Neural progenitor cell (in vitro differentiated cells): ENCODE data around the gene PGBD5. TPM values are rescaled to one million over a fixed set of nuclear protein-coding genes. Genes with fewer than 3 reads are reported as not detected.

ENCODE experiments used
- DNase-seq: peaks from one replicate; pipeline ENCODE4 v3.0.0-alpha.2; 2016; ENCODE audit warnings: low spot score
- H2AFZ ChIP-seq: fragments of 200-600 bp; sonication (generic); replicated peaks from 2 replicates; pipeline ENCODE4 v1.6.1; 2016; ENCODE audit warnings: antibody characterized with exemption
- H3F3A ChIP-seq: fragments of 200-600 bp; sonication (generic); 2 replicates; pipeline ENCODE4 v1.6.1; 2016; ENCODE audit warnings: antibody characterized with exemption, low read depth
- H3K27ac ChIP-seq: fragments of 200-600 bp; sonication (generic); 2 replicates; pipeline ENCODE4 v1.5.1; 2016; ENCODE audit warnings: mild to moderate bottlenecking
- H3K27me3 ChIP-seq: fragments of 200-600 bp; sonication (generic); 2 replicates; pipeline ENCODE4 v1.6.1; 2016; ENCODE audit warnings: mild to moderate bottlenecking, moderate library complexity
- H3K36me3 ChIP-seq: fragments of 200-600 bp; sonication (generic); 2 replicates; pipeline ENCODE4 v1.5.1; 2016
- H3K4me1 ChIP-seq: fragments of 200-600 bp; sonication (generic); 2 replicates; pipeline ENCODE4 v1.6.1; 2016; ENCODE audit warnings: mixed run types
- H3K4me2 ChIP-seq: fragments of 200-600 bp; sonication (generic); 2 replicates; pipeline ENCODE4 v1.6.1; 2016
- H3K4me3 ChIP-seq: fragments of 200-600 bp; sonication (generic); 2 replicates; pipeline ENCODE4 v1.5.1; 2016
- H3K79me2 ChIP-seq: fragments of 200-600 bp; sonication (generic); 2 replicates; pipeline ENCODE4 v1.6.1; 2016; ENCODE audit warnings: low read depth
- H3K9ac ChIP-seq: fragments of 200-600 bp; sonication (generic); 2 replicates; pipeline ENCODE4 v1.6.1; 2016
- H3K9me3 ChIP-seq: fragments of 200-600 bp; sonication (generic); 2 replicates; pipeline ENCODE4 v1.5.1; 2016; ENCODE audit warnings: low read depth
- H4K20me1 ChIP-seq: fragments of 200-600 bp; sonication (generic); 2 replicates; pipeline ENCODE4 v1.6.1; 2016; ENCODE audit warnings: low read depth
- H3K27ac Mint-ChIP-seq: 3 replicates; pipeline ENCODE4 v1.8.0; 2021; ENCODE audit warnings: mixed read lengths
- H3K27me3 Mint-ChIP-seq: 2 replicates; pipeline ENCODE4 v1.8.0; 2022; ENCODE audit warnings: low read depth, mild to moderate bottlenecking, inconsistent platforms, moderate library complexity, mixed read lengths; ENCODE audit not compliant: insufficient read depth
- H3K36me3 Mint-ChIP-seq: 3 replicates; pipeline ENCODE4 v1.8.0; 2021; ENCODE audit warnings: mixed read lengths
- H3K4me1 Mint-ChIP-seq: 3 replicates; pipeline ENCODE4 v1.8.0; 2021; ENCODE audit warnings: mixed read lengths
- H3K4me3 Mint-ChIP-seq: 3 replicates; pipeline ENCODE4 v1.8.0; 2021; ENCODE audit warnings: mild to moderate bottlenecking, moderate library complexity, mixed read lengths
- H3K9me3 Mint-ChIP-seq: 3 replicates; pipeline ENCODE4 v1.8.0; 2020; ENCODE audit warnings: mixed read lengths
- CTCF ChIP-seq: fragments of 200-600 bp; sonication (generic); IDR thresholded peaks from 2 replicates; pipeline ENCODE4 v1.5.1; 2017; ENCODE audit warnings: antibody characterized with exemption, mild to moderate bottlenecking
- EZH2 ChIP-seq: fragments of 200-600 bp; sonication (generic); IDR thresholded peaks from 2 replicates; pipeline ENCODE4 v1.6.1; 2017; ENCODE audit warnings: antibody characterized with exemption, mild to moderate bottlenecking, moderate library complexity
- EZH2phosphoT487 ChIP-seq: fragments of 200-600 bp; sonication (generic); IDR thresholded peaks from 2 replicates; pipeline ENCODE4 v1.6.1; 2017; ENCODE audit warnings: antibody characterized with exemption
- total RNA-seq: library from RNA; depleted of rRNA; stranded (reverse); fragments of >200 nt; gene quantifications from 2 replicates; pipeline ENCODE4 v1.2.3, GENCODE V29; 2015; ENCODE audit warnings: low replicate concordance

The PGBD5 gene
- total RNA-seq, 1 donor from 2014 or later, result 1.2 TPM

- Histone ChIP-seq H3F3A (no peaks in the 10 kb centered on the region), H3K79me2 (no peaks in the 10 kb centered on the region), H4K20me1 (no peaks in the 10 kb centered on the region), H3K4me2 (no peak overlapping the region), H3K9ac (no peak overlapping the region), H3K4me3 (no peak overlapping the region), H3K9me3 (no peaks in the 10 kb centered on the region), H2AFZ (no peak overlapping the region), H3K4me1 (peaks cover 8% of the 10 kb centered on the region), H3K36me3 (no peaks in the 10 kb centered on the region), H3K27me3 (no peaks in the 10 kb centered on the region), H3K27ac (no peak overlapping the region)
- peaks cover 4% of the 10 kb centered on the region for H3K9me3 Mint-ChIP-seq
- H3K27ac Mint-ChIP-seq, result no peak overlapping the region
- H3K4me3 Mint-ChIP-seq, result no peak overlapping the region
- H3K4me1 Mint-ChIP-seq, result peaks cover 28% of the 10 kb centered on the region
- H3K27me3 Mint-ChIP-seq, result peaks cover 4% of the 10 kb centered on the region
- TF ChIP-seq CTCF (no peak), EZH2phosphoT487 (no peak), EZH2 (no peak)
- H3K36me3 Mint-ChIP-seq, result peaks cover 3% of the 10 kb centered on the region
- DNase-seq, result no peak
Measured at GRCh38 chr1:230396966-230397365, 29.2 kb downstream of the PGBD5 start.

GRCh38 chr1:230395932-230396331 is 30.2 kb downstream of the PGBD5 start:
- H3K27ac Mint-ChIP-seq, result no peak overlapping the region
- H3K9me3 Mint-ChIP-seq, result peaks cover 4% of the 10 kb centered on the region
- H3K27me3 Mint-ChIP-seq, result peaks cover 2% of the 10 kb centered on the region
- Histone ChIP-seq H3K9ac (no peak overlapping the region), H3K27ac (no peak overlapping the region), H3K4me1 (peaks cover 18% of the 10 kb centered on the region), H3K9me3 (no peaks in the 10 kb centered on the region), H3K27me3 (no peaks in the 10 kb centered on the region), H3K4me3 (no peak overlapping the region), H4K20me1 (no peaks in the 10 kb centered on the region), H3F3A (peaks cover 4% of the 10 kb centered on the region), H3K79me2 (no peaks in the 10 kb centered on the region), H2AFZ (no peak overlapping the region), H3K36me3 (no peaks in the 10 kb centered on the region), H3K4me2 (no peak overlapping the region)
- H3K4me1 Mint-ChIP-seq, result peaks cover 31% of the 10 kb centered on the region
- no peak for DNase-seq
- H3K4me3 Mint-ChIP-seq, result no peak overlapping the region
- H3K36me3 Mint-ChIP-seq, result peaks cover 3% of the 10 kb centered on the region
- no peak for TF ChIP-seq EZH2phosphoT487

DNA sequence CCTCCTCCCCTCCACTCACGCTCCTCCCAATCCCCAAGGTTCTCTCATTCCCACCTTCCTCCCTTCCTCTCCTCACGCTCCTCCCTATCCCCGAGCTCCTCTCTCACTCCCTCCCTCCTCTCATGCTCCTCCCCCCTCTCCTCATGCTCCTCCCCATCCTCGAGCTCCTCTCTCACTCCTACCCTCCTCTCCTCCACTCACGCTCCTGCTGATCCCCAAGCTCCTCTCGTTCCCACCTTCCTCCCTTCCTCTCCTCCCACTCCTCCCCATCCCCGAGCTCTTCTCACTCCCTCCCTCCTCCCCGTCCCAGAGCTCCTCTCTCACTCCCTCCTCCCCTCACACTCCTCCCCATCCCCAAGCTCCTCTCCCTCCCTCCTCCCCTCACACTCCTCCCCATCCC is 31.4 kb downstream of the PGBD5 start:
- no peak overlapping the region for H3K4me3 ChIP-seq
- no peak overlapping the region for H3K27ac Mint-ChIP-seq
- no peak overlapping the region for H2AFZ ChIP-seq
- no peak for TF ChIP-seq CTCF
- no peak for TF ChIP-seq EZH2
- TF ChIP-seq EZH2phosphoT487, result no peak
- H3K9me3 Mint-ChIP-seq, result peaks cover 4% of the 10 kb centered on the region
- no peaks in the 10 kb centered on the region for H3K79me2 ChIP-seq
- peaks cover 4% of the 10 kb centered on the region for H3F3A ChIP-seq
- peaks cover 20% of the 10 kb centered on the region for H3K4me1 ChIP-seq
- H3K27me3 Mint-ChIP-seq, result peaks cover 2% of the 10 kb centered on the region
- H3K9ac ChIP-seq, result no peak overlapping the region
- H3K27me3 ChIP-seq, result no peaks in the 10 kb centered on the region
- H3K9me3 ChIP-seq, result no peaks in the 10 kb centered on the region
- H3K4me1 Mint-ChIP-seq, result peaks cover 24% of the 10 kb centered on the region
- no peak overlapping the region for H3K4me3 Mint-ChIP-seq
- no peaks in the 10 kb centered on the region for H4K20me1 ChIP-seq
- no peak overlapping the region for H3K27ac ChIP-seq
- H3K36me3 Mint-ChIP-seq, result peaks cover 3% of the 10 kb centered on the region
- H3K4me2 ChIP-seq, result no peak overlapping the region
- DNase-seq, result no peak
- H3K36me3 ChIP-seq, result no peaks in the 10 kb centered on the region

GRCh38 chr1:230394134-230394533 is 32.0 kb downstream of the PGBD5 start:
- peaks cover 4% of the 10 kb centered on the region for H3K9me3 Mint-ChIP-seq
- peak overlapping the region; percentile 94 for H3K27ac Mint-ChIP-seq
- Histone ChIP-seq H3K9me3 (no peaks in the 10 kb centered on the region), H4K20me1 (no peaks in the 10 kb centered on the region), H3K27ac (no peak overlapping the region), H3K4me3 (no peak overlapping the region), H3K9ac (no peak overlapping the region), H3K79me2 (no peaks in the 10 kb centered on the region), H3K4me1 (peaks cover 20% of the 10 kb centered on the region), H3K4me2 (no peak overlapping the region), H3F3A (peaks cover 4% of the 10 kb centered on the region), H3K36me3 (no peaks in the 10 kb centered on the region), H2AFZ (no peak overlapping the region), H3K27me3 (no peaks in the 10 kb centered on the region)
- no peak for DNase-seq
- no peak for TF ChIP-seq EZH2
- TF ChIP-seq CTCF, result no peak
- TF ChIP-seq EZH2phosphoT487, result no peak
- H3K4me3 Mint-ChIP-seq, result peak overlapping the region; percentile 10
- H3K4me1 Mint-ChIP-seq, result peaks cover 20% of the 10 kb centered on the region
- H3K36me3 Mint-ChIP-seq, result peaks cover 3% of the 10 kb centered on the region
- peaks cover 2% of the 10 kb centered on the region for H3K27me3 Mint-ChIP-seq
